Osteocyte (in vitro differentiated cells): ENCODE measurements around the gene MRGPRG. TPM values are rescaled to one million over a fixed set of nuclear protein-coding genes. Genes with fewer than 3 reads are reported as not detected.

Experiments used
- DNase-seq: peaks from one replicate; pipeline ENCODE4 v3.0.0; 2021; ENCODE audit warnings: mixed read lengths; ENCODE audit not compliant: unreplicated experiment; ENCODE audit errors: extremely low spot score
- H3K27ac Mint-ChIP-seq: one replicate; pipeline ENCODE4 v1.8.0; 2021; ENCODE audit warnings: mild to moderate bottlenecking, mixed read lengths; ENCODE audit not compliant: unreplicated experiment
- H3K27me3 Mint-ChIP-seq: one replicate; pipeline ENCODE4 v1.8.0; 2021; ENCODE audit warnings: mixed read lengths; ENCODE audit not compliant: unreplicated experiment
- H3K36me3 Mint-ChIP-seq: one replicate; pipeline ENCODE4 v1.8.0; 2021; ENCODE audit warnings: mixed read lengths; ENCODE audit not compliant: unreplicated experiment
- H3K4me1 Mint-ChIP-seq: one replicate; pipeline ENCODE4 v1.8.0; 2021; ENCODE audit warnings: mixed read lengths; ENCODE audit not compliant: unreplicated experiment
- H3K4me3 Mint-ChIP-seq: one replicate; pipeline ENCODE4 v1.8.0; 2021; ENCODE audit warnings: mild to moderate bottlenecking, moderate library complexity, mixed read lengths; ENCODE audit not compliant: unreplicated experiment
- H3K9me3 Mint-ChIP-seq: one replicate; pipeline ENCODE4 v1.8.0; 2021; ENCODE audit warnings: mixed read lengths; ENCODE audit not compliant: unreplicated experiment
- CTCF ChIP-seq: fragments of 200-600 bp; sonication (generic); IDR thresholded peaks from 2 replicates; pipeline ENCODE4 v1.5.0; 2021; ENCODE audit warnings: antibody characterized with exemption, mild to moderate bottlenecking, moderate library complexity
- total RNA-seq: library from RNA; stranded (reverse); gene quantifications from 2 replicates; pipeline ENCODE4 v1.2.1, GENCODE V29; 2021

Gene MRGPRG
- total RNA-seq, 1 donor from 2014 or later: not detected

GRCh38 chr11:3221408-3222002 is 2.9 kb upstream of the MRGPRG start:
- H3K4me1 Mint-ChIP-seq: peaks cover 6% of the 10 kb centered on the region

GRCh38 chr11:3220521-3221407 is 2.2 kb upstream of the MRGPRG start:
- Mint-ChIP-seq H3K9me3 (no peaks in the 10 kb centered on the region), H3K4me3 (no peak overlapping the region), H3K4me1 (peaks cover 6% of the 10 kb centered on the region), H3K36me3 (no peaks in the 10 kb centered on the region), H3K27ac (no peak overlapping the region), H3K27me3 (peaks cover 29% of the 10 kb centered on the region)
- TF ChIP-seq CTCF: no peak
- DNase-seq: peak; percentile 63

More at GRCh38 chr11:3221408-3222002, 2.9 kb upstream of the MRGPRG start:
- TF ChIP-seq CTCF: no peak
- no peak overlapping the region for H3K27ac Mint-ChIP-seq
- H3K27me3 Mint-ChIP-seq: peaks cover 29% of the 10 kb centered on the region
- H3K4me3 Mint-ChIP-seq: no peak overlapping the region
- H3K36me3 Mint-ChIP-seq: no peaks in the 10 kb centered on the region
- peak; percentile 74 for DNase-seq
- H3K9me3 Mint-ChIP-seq: no peaks in the 10 kb centered on the region

GRCh38 chr11:3220101-3220500 is 1.5 kb upstream of the MRGPRG start:
- H3K27me3 Mint-ChIP-seq: peaks cover 30% of the 10 kb centered on the region
- DNase-seq: no peak
- no peaks in the 10 kb centered on the region for H3K9me3 Mint-ChIP-seq

GRCh38 chr11:3219281-3219892 is 774 bp upstream of the MRGPRG start:
- no peaks in the 10 kb centered on the region for H3K36me3 Mint-ChIP-seq
- no peak overlapping the region for H3K27ac Mint-ChIP-seq
- H3K4me1 Mint-ChIP-seq: peaks cover 6% of the 10 kb centered on the region

More at GRCh38 chr11:3220101-3220500, 1.5 kb upstream of the MRGPRG start:
- H3K4me3 Mint-ChIP-seq: no peak overlapping the region
- no peak for TF ChIP-seq CTCF
- peaks cover 6% of the 10 kb centered on the region for H3K4me1 Mint-ChIP-seq
- H3K36me3 Mint-ChIP-seq: no peaks in the 10 kb centered on the region
- H3K27ac Mint-ChIP-seq: no peak overlapping the region

More at GRCh38 chr11:3219281-3219892, 774 bp upstream of the MRGPRG start:
- no peak for DNase-seq
- H3K9me3 Mint-ChIP-seq: no peaks in the 10 kb centered on the region
- no peak for TF ChIP-seq CTCF
- no peak overlapping the region for H3K4me3 Mint-ChIP-seq
- peaks cover 28% of the 10 kb centered on the region for H3K27me3 Mint-ChIP-seq
